Vagina (tissue), 2 donors: ENCODE data around the gene ITGA11. TPM values are rescaled to one million over a fixed set of nuclear protein-coding genes. Genes with fewer than 3 reads are reported as not detected.

Experiments used
- DNase-seq, 2 donors: peaks; one replicate each; pipeline ENCODE4 v3.0.0-alpha.2; 2017; ENCODE audit errors: extremely low spot score in 2 of 2
- H3K27ac ChIP-seq: fragments of 200-600 bp; sonication (generic); one replicate; pipeline ENCODE4 v1.5.1; 2019
- H3K27me3 ChIP-seq: fragments of 200-600 bp; sonication (generic); one replicate; pipeline ENCODE4 v1.5.1; 2019
- H3K36me3 ChIP-seq, 2 donors: fragments of 200-600 bp; sonication (generic); one replicate each; pipeline ENCODE4 v1.5.1; 2017 to 2019
- H3K4me1 ChIP-seq: fragments of 200-600 bp; sonication (generic); one replicate; pipeline ENCODE4 v1.5.1; 2019
- H3K4me3 ChIP-seq, 2 donors: fragments of 200-600 bp; sonication (generic); 1 replicate in 1 of 2; 2 replicates in 1 of 2; pipeline ENCODE4 v1.5.1; 2016 to 2019
- H3K9me3 ChIP-seq: fragments of 200-600 bp; sonication (generic); one replicate; pipeline ENCODE4 v1.5.1; 2019
- POLR2A ChIP-seq, 2 donors: fragments of 450-650 bp; IDR thresholded peaks; one replicate each; pipeline ENCODE4 v1.6.1; 2017; ENCODE audit warnings: antibody characterized with exemption in 2 of 2, mild to moderate bottlenecking in 2 of 2, moderate library complexity in 2 of 2
- POLR2AphosphoS5 ChIP-seq, 2 donors: sonication (generic); formaldehyde crosslinking; IDR thresholded peaks; one replicate each; pipeline ENCODE4 v1.9.0; 2017; ENCODE audit warnings: antibody characterized with exemption in 2 of 2, mild to moderate bottlenecking in 2 of 2, low read depth in 1 of 2; ENCODE audit not compliant: insufficient read depth in 1 of 2
- intact Hi-C: fragments of 100-400 bp; cut with DNase I; formaldehyde crosslinking; loops from one replicate; pipeline ENCODE4 v1.15.1; 2023
- total RNA-seq: library from RNA; depleted of rRNA; stranded (reverse); fragments of >200 nt; gene quantifications from one replicate; pipeline ENCODE4 v1.2.3, GENCODE V29; 2016
- TF ChIP-seq, protein P1 (sequence below), 3 experiments: fragments of 450-650 bp in 2 of 3; fragments of 200-600 bp in 1 of 3; sonication (generic) in 1 of 3; IDR thresholded peaks; one replicate each; pipeline ENCODE4 v1.5.1; 2017 to 2019; ENCODE audit warnings: antibody characterized with exemption in 3 of 3, mild to moderate bottlenecking in 2 of 3, moderate library complexity in 2 of 3

The ITGA11 gene
- total RNA-seq, 1 donor from 2014 or later = 15.5 TPM

DNA sequence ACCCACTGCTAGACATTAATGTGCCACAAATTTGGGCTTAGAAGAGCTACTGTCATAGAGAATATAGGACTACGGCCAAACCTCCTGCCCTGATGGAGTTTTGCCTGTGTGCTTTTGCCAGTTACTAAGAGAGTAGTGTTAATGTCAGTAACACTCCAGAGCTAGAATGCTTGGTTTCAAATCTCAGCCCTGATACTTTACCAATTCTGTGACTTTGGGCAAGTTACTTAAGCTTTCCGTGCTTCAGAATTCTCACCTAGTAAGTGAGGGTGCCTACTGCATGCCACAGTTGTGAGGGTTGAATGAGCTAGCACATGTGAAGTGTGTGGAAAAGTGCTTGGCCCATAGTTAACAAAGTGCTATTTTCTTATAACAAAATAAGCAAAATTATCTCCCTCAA, 10.9 kb upstream of the ITGA11 start:
- no peaks in the 10 kb centered on the region for H3K9me3 ChIP-seq
- H3K27ac ChIP-seq = no peak overlapping the region
- DNase-seq = peak in 1 of 2 donors; percentile 18
- no peaks in the 10 kb centered on the region for H3K27me3 ChIP-seq
- peaks cover 24% of the 10 kb centered on the region for H3K4me1 ChIP-seq
- H3K4me3 ChIP-seq = no peak overlapping the region
- TF ChIP-seq POLR2AphosphoS5 (IDR thresholded peaks at IDR 0.05; ENCODE audit: insufficient read depth in 1 of 2, low read depth in 1 of 2) (no peak), POLR2A (IDR thresholded peaks at IDR 0.05) (no peak)
- TF ChIP-seq, protein P1, sequence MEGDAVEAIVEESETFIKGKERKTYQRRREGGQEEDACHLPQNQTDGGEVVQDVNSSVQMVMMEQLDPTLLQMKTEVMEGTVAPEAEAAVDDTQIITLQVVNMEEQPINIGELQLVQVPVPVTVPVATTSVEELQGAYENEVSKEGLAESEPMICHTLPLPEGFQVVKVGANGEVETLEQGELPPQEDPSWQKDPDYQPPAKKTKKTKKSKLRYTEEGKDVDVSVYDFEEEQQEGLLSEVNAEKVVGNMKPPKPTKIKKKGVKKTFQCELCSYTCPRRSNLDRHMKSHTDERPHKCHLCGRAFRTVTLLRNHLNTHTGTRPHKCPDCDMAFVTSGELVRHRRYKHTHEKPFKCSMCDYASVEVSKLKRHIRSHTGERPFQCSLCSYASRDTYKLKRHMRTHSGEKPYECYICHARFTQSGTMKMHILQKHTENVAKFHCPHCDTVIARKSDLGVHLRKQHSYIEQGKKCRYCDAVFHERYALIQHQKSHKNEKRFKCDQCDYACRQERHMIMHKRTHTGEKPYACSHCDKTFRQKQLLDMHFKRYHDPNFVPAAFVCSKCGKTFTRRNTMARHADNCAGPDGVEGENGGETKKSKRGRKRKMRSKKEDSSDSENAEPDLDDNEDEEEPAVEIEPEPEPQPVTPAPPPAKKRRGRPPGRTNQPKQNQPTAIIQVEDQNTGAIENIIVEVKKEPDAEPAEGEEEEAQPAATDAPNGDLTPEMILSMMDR (IDR thresholded peaks at IDR 0.05) = no peak
- intact Hi-C loops = no loop called here
- H3K36me3 ChIP-seq = no peaks in the 10 kb centered on the region

DNA sequence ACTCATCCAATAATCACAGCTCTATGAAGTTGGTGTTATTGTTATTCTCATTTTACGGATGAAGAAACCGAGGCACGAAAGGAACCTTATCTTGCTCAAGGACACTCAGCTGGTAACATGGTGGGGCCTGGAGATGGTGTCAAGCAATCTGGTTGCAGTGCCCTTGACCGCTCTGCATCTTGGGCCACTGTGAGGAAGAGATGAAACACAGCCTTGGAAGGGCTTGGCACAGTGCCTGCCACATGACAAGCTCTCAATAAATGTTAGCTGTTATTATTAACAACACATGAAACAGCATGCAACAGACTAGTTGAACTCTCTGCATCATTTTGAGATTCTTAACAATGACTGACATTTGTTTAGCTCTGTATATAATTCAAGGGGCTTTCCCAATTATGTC, 10.1 kb upstream of the ITGA11 start:
- no peaks in the 10 kb centered on the region for H3K27me3 ChIP-seq
- no peaks in the 10 kb centered on the region for H3K36me3 ChIP-seq
- intact Hi-C loops = no loop called here
- DNase-seq = peak in 1 of 2 donors; percentile 84
- no peaks in the 10 kb centered on the region for H3K9me3 ChIP-seq
- no peak for TF ChIP-seq POLR2AphosphoS5 (IDR thresholded peaks at IDR 0.05; ENCODE audit: insufficient read depth in 1 of 2, low read depth in 1 of 2)
- TF ChIP-seq, protein P1 (IDR thresholded peaks at IDR 0.05) = no peak
- peak overlapping the region; percentile 64 for H3K27ac ChIP-seq
- H3K4me3 ChIP-seq = no peak overlapping the region
- peaks cover 24% of the 10 kb centered on the region for H3K4me1 ChIP-seq

DNA sequence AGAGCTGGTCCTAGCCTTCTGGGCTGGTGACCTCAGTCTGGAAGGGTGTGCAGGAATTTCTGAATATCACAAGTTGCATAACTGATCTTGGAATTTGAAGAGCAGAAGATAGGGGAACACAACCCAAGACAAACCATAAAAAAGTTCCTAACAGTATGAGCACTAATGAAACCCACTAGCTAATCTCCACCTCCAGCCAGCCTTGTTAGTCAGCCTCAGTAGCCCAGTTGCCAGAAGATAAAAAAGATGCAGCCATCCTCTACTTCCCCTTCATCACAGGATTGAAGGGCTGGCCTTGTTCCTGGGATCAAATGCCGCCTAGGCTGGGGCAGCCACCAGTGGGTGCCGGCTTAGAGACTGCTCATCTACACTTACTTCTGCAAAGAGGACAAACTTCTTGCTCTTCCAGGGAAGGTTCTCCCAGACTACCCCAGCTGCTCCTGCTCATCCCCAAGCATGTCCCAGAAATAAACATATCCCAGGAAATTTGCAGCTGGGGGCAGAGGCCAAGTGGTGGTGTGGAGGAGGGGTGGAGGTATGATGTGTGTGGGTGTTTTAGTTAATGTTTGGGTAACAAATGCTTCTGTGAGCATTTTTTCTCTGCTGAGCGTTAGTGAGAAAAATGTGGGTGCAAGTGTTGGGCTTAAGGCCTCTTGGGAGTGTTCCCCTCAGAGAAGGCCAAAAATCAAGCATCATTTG, 9.2 kb upstream of the ITGA11 start:
- H3K27ac ChIP-seq = peak overlapping the region; percentile 64
- no peaks in the 10 kb centered on the region for H3K36me3 ChIP-seq
- H3K27me3 ChIP-seq = no peaks in the 10 kb centered on the region
- H3K4me3 ChIP-seq = no peak overlapping the region
- DNase-seq = peak; percentile 79 to 83
- no peaks in the 10 kb centered on the region for H3K9me3 ChIP-seq
- TF ChIP-seq POLR2A (IDR thresholded peaks at IDR 0.05) (no peak), POLR2AphosphoS5 (IDR thresholded peaks at IDR 0.05; ENCODE audit: insufficient read depth in 1 of 2, low read depth in 1 of 2) (no peak)
- TF ChIP-seq, protein P1 (IDR thresholded peaks at IDR 0.05) = no peak
- intact Hi-C loops = no loop called here
- H3K4me1 ChIP-seq = peaks cover 24% of the 10 kb centered on the region

DNA sequence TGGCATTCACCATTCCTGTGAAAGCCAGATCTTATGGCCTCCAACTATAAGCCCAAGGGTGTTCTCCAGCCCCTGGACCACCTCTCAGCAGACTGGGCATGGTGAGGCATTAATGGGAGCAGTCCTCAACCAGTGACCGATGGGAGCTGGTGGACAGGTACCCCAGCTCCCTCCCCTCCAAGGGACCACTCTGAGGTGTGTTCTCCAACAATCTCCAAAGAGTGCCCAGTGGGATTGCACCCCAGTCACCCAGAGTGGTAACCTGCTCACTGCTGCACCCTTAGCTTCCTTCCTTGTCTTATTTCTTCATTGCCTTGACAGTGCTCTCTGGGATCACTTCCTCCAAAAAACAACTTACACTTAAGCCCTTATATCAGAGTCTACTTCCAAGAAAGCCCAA, 8.2 kb upstream of the ITGA11 start:
- H3K36me3 ChIP-seq = no peaks in the 10 kb centered on the region
- DNase-seq = peak; percentile 42 to 70
- no peaks in the 10 kb centered on the region for H3K27me3 ChIP-seq
- no peak for TF ChIP-seq POLR2AphosphoS5 (IDR thresholded peaks at IDR 0.05; ENCODE audit: insufficient read depth in 1 of 2, low read depth in 1 of 2)
- TF ChIP-seq POLR2A (IDR thresholded peaks at IDR 0.05) = no peak
- TF ChIP-seq, protein P1 (IDR thresholded peaks at IDR 0.05) = no peak
- peak overlapping the region; percentile 64 for H3K27ac ChIP-seq
- no peaks in the 10 kb centered on the region for H3K9me3 ChIP-seq
- no peak overlapping the region for H3K4me3 ChIP-seq
- H3K4me1 ChIP-seq = peaks cover 24% of the 10 kb centered on the region
- intact Hi-C loops = no loop called here

DNA sequence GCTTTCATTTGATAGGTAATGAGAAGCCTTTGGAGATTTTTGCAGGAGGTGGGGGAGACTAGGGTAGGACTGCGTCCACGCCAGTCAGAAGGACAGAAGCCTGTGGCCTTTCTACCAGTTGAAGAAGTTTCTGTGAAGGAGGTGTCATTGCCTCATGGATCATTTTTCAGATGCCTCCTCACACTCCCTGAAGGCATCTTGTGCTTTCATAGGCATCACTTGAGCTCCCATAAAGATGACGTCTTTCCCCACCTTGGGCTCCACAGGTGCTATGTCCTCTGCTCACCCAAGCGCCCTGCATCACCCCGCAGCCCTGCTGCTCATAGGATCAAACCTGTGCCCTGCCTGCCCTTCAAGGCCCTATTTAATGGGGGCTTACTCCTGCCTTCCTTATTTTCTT, 7.5 kb upstream of the ITGA11 start:
- intact Hi-C loops = loop anchor here (10.0 kb wide), 1 partner anchor 75 kb away; no protein-coding TSS in a partner anchor
- H3K27me3 ChIP-seq = no peaks in the 10 kb centered on the region
- no peaks in the 10 kb centered on the region for H3K36me3 ChIP-seq
- peaks cover 24% of the 10 kb centered on the region for H3K4me1 ChIP-seq
- H3K27ac ChIP-seq = peak overlapping the region; percentile 64
- H3K9me3 ChIP-seq = no peaks in the 10 kb centered on the region
- peak in 1 of 2 donors; percentile 40 for DNase-seq
- TF ChIP-seq, protein P1 (IDR thresholded peaks at IDR 0.05) = no peak
- TF ChIP-seq POLR2AphosphoS5 (IDR thresholded peaks at IDR 0.05; ENCODE audit: insufficient read depth in 1 of 2, low read depth in 1 of 2) = no peak
- no peak for TF ChIP-seq POLR2A (IDR thresholded peaks at IDR 0.05)
- H3K4me3 ChIP-seq = no peak overlapping the region
